DMS153 (cell line): Measurements from ENCODE around the gene DCAKD.

Experiments
- DNase-seq: peaks from one replicate; lab custom pipeline; 2025; lab: John Stamatoyannopoulos, UW

DCAKD gene

GRCh38 chr17:45030733-45031132, 20.7 kb downstream of the DCAKD start:
- DNase-seq = no peak

DNA sequence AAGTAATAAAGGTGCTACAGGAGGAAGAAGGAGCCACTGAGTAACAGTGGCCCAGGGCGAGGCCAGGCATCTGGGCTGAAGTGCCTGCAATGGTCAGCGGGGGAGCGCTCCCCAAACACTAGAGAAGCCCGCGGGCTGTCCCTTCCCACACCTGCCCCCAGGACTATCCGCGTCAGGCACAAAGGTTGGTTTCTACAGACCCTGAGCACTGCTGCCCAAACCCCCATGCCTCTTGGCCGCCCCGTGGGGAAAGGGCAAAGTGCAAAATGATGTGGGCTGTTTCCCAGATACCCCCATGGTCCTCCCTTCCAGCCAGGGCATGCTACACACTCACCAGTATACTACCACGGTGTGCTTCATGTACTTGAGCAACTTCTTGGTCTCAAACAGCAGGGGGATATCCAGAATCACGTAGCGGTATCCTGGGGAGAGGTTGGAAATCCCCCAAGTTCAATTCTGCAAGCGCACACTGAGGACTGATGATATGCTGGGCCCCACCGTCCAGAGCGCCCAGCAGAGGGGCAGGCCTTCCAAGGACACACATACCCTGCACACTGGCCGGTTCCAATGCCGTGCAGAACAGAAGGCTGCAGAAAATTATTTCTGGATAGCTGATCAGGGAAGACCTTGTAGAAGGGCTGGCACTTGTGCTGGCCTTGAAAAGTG, 21.5 kb downstream of the DCAKD start:
- DNase-seq = no peak

DNA sequence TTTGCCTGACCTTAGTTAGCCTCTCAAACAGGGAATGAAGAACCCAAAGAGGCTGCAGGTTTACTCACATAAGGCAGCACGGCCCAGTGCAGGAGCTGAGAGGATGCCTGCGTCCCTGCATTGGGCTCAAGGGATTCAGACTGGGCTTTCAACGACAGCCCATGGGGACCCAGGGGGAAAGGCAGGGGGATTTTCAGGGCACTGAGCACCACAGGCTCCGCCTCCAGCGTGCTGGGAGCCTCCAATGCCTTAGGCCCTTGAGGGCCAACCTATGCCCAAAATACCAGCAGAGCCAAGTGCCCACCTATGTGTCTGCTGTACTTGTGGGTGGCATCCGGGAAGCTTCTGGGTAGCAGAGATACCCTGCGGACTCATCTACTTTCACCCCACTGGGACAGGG, 22.3 kb downstream of the DCAKD start:
- DNase-seq = no peak

GRCh38 chr17:45022655-45023339, 28.6 kb downstream of the DCAKD start:
- DNase-seq = no peak

GRCh38 chr17:45022288-45022648, 29.2 kb downstream of the DCAKD start:
- no peak for DNase-seq

DNA sequence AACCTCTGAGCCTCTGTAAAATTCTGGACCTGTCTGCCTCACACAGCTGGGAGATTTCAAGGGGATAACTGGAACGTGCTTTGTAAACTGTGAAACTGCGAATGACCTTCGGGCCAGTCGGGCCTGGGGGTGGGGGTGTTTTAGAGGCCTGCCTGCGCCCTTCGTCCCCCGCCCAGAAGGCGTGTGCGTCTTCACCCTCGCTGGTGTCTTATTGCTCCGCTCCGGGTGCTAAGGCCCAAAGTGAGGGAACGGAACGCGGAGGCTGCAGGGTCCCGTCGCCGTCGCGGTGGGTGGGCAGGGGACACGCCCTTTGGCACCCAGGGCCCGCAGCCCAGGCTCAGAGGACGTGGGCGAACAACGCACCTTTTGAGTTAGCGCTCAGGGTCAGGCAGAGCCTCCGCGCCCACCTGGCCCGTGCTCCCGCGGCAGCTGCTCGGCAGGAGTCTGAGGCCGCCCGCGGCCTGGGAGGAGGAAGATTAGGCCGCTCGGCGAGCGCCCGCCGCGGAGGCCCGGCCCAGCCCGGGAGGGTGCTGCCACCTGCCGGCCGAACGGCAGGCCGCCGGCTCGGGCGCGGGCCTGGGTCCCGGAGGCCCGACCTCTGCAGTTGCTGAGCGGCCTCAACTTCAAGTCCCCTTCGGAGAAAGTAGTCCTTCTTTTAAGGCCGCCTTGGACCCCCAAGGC, 29.7 kb downstream of the DCAKD start:
- no peak for DNase-seq

DNA sequence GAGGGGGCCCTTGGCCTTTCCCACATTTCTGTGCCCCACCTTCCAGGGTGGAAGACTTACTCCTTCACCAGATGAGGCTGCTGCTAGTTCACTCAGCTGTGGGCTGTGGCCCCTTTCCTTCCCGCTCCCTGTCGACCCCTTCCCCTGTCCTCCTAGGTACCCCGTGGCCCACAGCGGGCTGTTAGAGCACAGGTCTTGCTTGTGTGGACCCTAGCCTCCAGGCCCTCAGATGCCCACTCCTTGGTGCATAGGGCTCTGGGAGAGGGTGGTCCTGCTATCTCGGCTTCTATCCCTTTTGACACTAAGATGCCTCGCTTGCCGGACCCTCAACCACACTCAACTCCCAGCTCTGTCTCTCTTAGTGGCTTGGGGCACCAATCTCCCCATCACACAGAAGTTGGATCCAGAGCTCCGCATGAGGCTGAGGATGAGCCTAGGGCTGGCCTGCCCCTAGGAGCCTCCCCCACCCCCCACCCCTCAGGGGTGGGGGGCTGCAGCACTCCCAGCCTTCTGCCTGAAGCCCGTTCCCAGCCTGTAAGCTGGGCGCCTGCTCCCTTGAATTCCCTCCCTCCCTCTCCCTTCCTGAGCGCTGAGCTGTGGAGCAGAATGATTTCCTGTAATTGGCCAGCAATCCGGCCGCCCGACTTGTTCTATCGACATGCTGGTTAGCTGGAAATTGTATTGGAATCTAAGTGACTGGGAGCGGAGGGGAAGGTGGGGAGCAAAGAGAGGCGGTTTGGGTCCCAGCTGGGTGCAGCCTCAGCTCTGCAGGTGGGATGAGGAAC, 30.9 kb downstream of the DCAKD start:
- DNase-seq = peak; percentile 9

DNA sequence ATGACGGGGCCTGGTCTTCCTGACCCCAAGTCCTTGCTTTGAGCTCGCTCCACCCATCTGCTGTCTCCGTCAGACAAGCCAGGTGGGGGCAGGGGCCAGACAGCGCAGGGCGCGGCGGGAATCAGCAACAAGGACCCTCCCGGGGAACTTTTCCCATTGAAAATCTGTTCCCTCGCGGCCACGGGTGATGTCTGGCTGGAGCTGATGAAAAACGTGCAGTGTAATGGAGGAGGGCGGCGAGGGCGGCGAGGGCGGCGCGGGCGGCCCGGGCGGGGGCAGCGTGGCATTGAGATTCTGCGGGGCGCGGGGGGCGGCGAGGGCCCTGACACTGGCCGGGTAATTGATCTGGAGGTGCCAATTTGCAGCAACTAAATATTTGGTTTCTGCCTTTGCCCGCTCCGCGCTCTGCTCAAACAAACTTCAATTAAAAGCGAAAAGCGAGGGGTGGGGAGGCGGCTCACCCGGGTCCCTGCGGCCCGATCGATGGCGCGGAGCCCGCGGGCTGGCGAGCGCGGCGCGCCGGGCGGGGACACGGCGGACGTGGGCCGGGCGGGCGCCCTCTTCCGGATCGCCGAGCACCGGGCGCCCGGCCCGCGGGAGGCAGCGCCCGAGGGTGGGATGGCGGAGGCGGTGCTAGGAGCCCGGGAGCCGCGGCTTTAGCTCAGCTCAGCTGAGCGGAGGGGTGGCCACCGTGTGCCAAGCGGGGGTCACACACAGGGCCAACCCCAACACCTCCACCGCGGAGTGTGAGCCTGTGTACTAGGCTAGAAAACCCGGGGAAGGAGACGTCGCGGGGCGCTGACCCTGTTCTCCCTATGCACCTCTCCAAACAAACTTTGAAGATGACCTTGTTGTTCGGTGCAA, 32.4 kb downstream of the DCAKD start:
- no peak for DNase-seq

DNA sequence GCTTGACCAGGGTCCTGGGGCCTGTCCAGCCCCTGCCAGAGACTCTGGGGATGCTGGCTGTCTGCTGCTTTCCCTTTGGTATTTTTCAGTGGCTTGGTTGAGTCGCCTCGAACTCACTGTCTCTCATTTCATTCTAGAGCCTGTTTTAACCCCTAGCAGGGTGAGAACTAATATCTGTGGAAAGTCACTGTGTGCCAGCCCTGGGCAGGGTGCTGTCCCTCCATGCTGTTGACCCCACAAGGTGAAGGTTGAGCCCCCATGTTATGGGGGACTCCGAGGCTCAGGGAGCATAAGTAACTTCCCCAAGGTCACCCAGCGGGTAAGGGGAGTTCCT, 33.0 kb downstream of the DCAKD start:
- no peak for DNase-seq

DNA sequence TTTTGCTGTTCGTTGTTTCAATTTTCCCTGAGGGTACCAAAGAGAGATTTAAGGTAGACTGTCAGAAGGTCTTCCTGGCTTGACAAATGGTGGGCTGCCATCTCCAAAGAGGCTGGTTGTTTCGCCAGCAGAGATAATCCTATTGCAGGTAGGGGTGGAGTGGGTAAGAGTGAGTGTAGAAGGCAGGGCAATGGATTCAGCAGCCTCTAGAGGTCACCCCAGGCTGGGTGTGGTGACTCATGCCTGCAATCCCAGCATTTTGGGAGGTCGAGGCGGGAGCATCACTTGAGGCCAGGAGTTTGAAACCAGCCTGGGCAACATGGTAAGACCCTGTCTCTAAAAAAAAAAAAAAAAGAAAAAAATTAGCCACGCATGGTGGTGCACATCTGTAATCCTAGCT, 34.6 kb downstream of the DCAKD start:
- no peak for DNase-seq

- DNase-seq = no peak
These were observed 35.2 kb downstream of the DCAKD start for GRCh38 chr17:45016237-45016636.

DNA sequence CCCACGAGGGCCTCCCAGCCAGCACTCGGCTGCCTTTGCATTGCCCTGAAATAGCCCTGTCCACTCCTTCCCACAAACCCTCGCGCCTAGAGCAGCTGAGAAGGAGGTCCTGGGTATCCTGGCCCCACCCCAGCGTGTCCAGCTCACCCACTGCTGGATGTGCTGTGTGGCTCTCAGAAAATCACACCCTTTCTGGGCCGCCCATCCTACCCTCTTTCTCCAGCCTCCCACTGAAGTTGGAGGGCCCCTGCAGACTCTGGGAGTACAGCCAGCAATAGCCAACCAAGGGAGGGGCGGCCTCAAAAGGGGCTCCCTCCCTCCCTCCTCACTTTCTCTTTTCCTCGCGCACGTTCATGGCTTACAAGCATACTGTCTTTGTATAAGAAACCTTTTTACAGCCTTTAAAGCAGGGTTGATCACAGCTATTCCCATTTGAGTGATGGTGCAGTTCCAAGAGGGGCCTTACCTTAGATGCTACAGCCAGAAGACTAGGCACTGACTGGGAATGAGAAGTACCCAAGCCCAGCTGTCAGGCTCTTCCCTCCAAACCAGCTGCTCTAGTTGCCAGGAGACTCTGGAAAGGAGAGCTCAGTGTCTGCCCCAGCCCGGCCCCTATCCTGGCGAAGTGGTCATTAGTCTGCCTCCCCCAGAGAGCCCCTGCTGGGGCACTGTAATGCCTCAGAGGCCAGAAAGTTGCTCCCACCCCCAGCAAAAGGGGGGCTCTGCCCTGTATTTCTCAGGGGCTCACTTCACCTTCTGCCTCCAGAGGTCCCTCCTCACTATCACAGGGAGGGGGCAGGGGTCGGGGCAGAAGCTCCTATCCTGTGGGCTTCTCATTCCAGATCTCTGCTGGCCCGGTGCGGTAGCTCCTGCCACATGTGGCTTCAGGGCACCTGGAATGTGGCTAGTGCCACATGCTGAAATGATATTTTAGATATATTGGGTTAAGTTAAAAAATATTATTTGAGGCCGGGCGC, 38.1 kb downstream of the DCAKD start:
- peak; percentile 4 for DNase-seq

- no peak for DNase-seq
These were observed 39.7 kb downstream of the DCAKD start for GRCh38 chr17:45011767-45012166.

DNA sequence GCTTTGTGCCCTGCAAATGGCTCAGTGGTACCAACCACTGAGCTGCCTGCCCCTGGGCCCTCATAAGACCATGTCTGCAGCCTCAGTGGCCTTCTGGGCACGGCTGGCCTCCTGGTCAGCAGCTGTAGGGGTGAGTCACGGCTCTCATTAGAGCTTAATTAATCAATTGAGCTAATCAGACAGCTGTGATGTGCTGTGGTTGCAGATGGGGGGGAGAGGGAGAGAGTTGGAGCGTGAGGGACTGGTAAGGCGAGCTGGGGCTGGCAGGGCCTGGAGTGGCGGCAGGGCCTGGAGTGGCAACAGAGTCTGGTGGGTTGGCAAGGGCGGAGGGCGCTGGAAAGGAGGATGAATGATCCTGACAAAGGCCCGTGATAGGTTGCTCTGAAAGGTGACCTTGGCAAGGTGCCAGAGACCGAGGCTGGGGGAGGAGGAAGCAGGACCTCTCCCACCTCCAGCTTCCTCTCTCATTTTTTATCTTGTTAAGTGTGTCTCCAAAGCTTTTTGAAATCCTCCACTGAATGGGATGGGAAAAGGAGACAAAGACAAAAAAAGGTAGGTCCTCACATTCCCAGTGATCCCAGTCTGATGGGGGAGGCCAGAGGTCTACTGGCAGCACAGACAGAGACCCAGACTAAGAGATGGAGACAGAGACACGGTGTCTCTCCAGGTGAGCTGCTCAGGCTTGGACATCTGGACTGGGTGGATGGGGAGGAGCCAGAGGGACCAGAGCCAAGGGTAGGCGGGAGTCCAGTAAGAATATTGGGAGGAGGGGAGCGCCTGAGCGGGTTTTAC, 41.6 kb downstream of the DCAKD start:
- peak; percentile 47 for DNase-seq

GRCh38 chr17:45008216-45008615, 43.2 kb downstream of the DCAKD start:
- no peak for DNase-seq

GRCh38 chr17:45006927-45007461, 44.4 kb downstream of the DCAKD start:
- no peak for DNase-seq

- DNase-seq = no peak
These were observed 45.7 kb downstream of the DCAKD start for GRCh38 chr17:45005700-45006099.

GRCh38 chr17:45004388-45004787, 47.0 kb downstream of the DCAKD start:
- no peak for DNase-seq

DNA sequence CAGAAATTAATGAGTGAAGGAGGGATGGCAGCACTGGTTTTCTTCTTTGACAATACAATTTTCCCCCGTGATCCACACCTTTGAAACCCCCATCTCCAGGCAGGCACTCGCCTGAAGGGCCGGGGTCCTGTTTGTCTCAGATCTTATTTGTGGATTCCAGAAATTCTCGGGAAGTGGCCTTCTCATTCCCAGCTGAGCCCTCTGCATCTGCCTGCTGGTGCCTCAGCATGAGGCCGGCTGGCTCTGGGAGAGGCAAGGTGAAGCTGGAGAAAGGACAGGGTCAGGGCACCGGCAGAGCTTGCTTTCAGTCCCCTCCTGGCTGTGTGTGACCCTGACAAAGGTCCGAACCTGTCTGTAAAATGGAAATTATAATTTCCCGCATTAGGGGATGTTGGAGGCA, 47.6 kb downstream of the DCAKD start:
- no peak for DNase-seq
